Measurements from ENCODE around the gene PRR11. TPM values are rescaled to one million over a fixed set of nuclear protein-coding genes. Genes with fewer than 3 reads are reported as not detected.

Gene PRR11
- total and polyA plus RNA-seq, 9 donors = 0.96 to 5.1 (median 1.4) TPM

- WGBS, 3 donors = 70 to 78% (median 72%) methylated on average over 7 of the region's 7 CpGs
- TF ChIP-seq EP300 (IDR thresholded peaks at IDR 0.05) (no peak), POLR2A (IDR thresholded peaks at IDR 0.05) (no peak), CTCF (IDR thresholded peaks at IDR 0.05) (no peak)
- Histone ChIP-seq H3K27ac (no peak overlapping the region), H3K9me3 (no peaks in the 10 kb centered on the region), H3K27me3 (no peaks in the 10 kb centered on the region), H3K36me3 (no peaks in the 10 kb centered on the region), H3K4me1 (ENCODE audit: insufficient read depth) (peaks cover 1% of the 10 kb centered on the region), H3K4me3 (no peak overlapping the region)
- no peak for DNase-seq
- intact Hi-C loops (cut with DNase I) = loop anchor here in 1 of 4 donors (5.0 kb wide), 1 partner anchor 44 kb away; no protein-coding TSS in a partner anchor
These were observed 47.0 kb upstream of the PRR11 start for GRCh38 chr17:59108400-59109102.

- intact Hi-C loops (cut with DNase I) = no loop called here
- no peaks in the 10 kb centered on the region for H3K36me3 ChIP-seq
- H3K4me3 ChIP-seq = no peak overlapping the region
- peaks cover 1% of the 10 kb centered on the region for H3K4me1 ChIP-seq (ENCODE audit: insufficient read depth)
- no peak for TF ChIP-seq EP300 (IDR thresholded peaks at IDR 0.05)
- no peak for TF ChIP-seq POLR2A (IDR thresholded peaks at IDR 0.05)
- no peak for TF ChIP-seq CTCF (IDR thresholded peaks at IDR 0.05)
- H3K27ac ChIP-seq = no peak overlapping the region
- no peaks in the 10 kb centered on the region for H3K27me3 ChIP-seq
- no peaks in the 10 kb centered on the region for H3K9me3 ChIP-seq
- DNase-seq = no peak
These were observed 44.6 kb upstream of the PRR11 start for GRCh38 chr17:59110973-59111372.

- Histone ChIP-seq H3K9me3 (no peaks in the 10 kb centered on the region), H3K36me3 (no peaks in the 10 kb centered on the region), H3K4me3 (no peak overlapping the region), H3K27ac (no peak overlapping the region), H3K27me3 (no peaks in the 10 kb centered on the region), H3K4me1 (ENCODE audit: insufficient read depth) (peaks cover 1% of the 10 kb centered on the region)
- intact Hi-C loops (cut with DNase I) = no loop called here
- 76 to 82% (median 77%) methylated on average over 3 of the region's 3 CpGs for WGBS, 3 donors
- no peak for TF ChIP-seq EP300 (IDR thresholded peaks at IDR 0.05)
- no peak for TF ChIP-seq CTCF (IDR thresholded peaks at IDR 0.05)
- TF ChIP-seq POLR2A (IDR thresholded peaks at IDR 0.05) = no peak
- no peak for DNase-seq
These were observed 44.0 kb upstream of the PRR11 start for GRCh38 chr17:59111539-59111938.

GRCh38 chr17:59115474-59115873 is 40.1 kb upstream of the PRR11 start:
- intact Hi-C loops (cut with DNase I) = no loop called here
- TF ChIP-seq EP300 (IDR thresholded peaks at IDR 0.05) (no peak), POLR2A (IDR thresholded peaks at IDR 0.05) (no peak), CTCF (IDR thresholded peaks at IDR 0.05) (no peak)

More at GRCh38 chr17:59115474-59115873, 40.1 kb upstream of the PRR11 start:
- no peaks in the 10 kb centered on the region for H3K4me1 ChIP-seq (ENCODE audit: insufficient read depth)
- DNase-seq = no peak
- H3K36me3 ChIP-seq = no peaks in the 10 kb centered on the region
- H3K27ac ChIP-seq = no peak overlapping the region
- no peak overlapping the region for H3K4me3 ChIP-seq
- no peaks in the 10 kb centered on the region for H3K27me3 ChIP-seq
- no peaks in the 10 kb centered on the region for H3K9me3 ChIP-seq
- 93 to 95% (median 94%) methylated on average over 9 of the region's 9 CpGs for WGBS, 3 donors

Measured in ovary (tissue), 9 donors.